ENCODE results near the gene FBXO17. TPM values are rescaled to one million over a fixed set of nuclear protein-coding genes. Genes with fewer than 3 reads are reported as not detected.
"Not testable (repeated sequence)": the region's sequence is repeated elsewhere in the genome, so short reads cannot be mapped to it uniquely, and the experiment has no call there.

FBXO17 gene
- total RNA-seq, 5 donors from 2014 or later (not counting 1 experiment from before 2014, with no cell fraction given): 0.18 to 0.46 (median 0.28) TPM; not detected in 2

GRCh38 chr19:38941979-38942378 is 33.6 kb downstream of the FBXO17 start:
- H3K36me3 ChIP-seq (ENCODE audit: control insufficient read depth in 2 of 2, extremely low read depth in 1 of 2, insufficient read depth in 1 of 2, low read length in 1 of 2): no peaks in the 10 kb centered on the region
- Mint-ChIP-seq H3K4me1 (peaks cover 5 to 13% (median 8%) of the 10 kb centered on the region in 3 donors), H3K27ac (no peak overlapping the region), H3K4me3 (no peak overlapping the region), H3K9me3 (no peaks in the 10 kb centered on the region), H3K36me3 (no peaks in the 10 kb centered on the region), H3K27me3 (peaks cover 3 to 12% of the 10 kb centered on the region in 2 donors)
- H3K9me3 ChIP-seq: no peaks in the 10 kb centered on the region
- H3K27me3 ChIP-seq (replicated peaks in 1 of 2; ENCODE audit: control insufficient read depth in 2 of 2, extremely low read depth in 1 of 2, insufficient read depth in 2 of 2, low read length in 1 of 2): peaks cover 0 to 22% of the 10 kb centered on the region in 2 experiments
- WGBS (ENCODE audit: insufficient coverage): no CpG with 5 or more reads among the region's 2 CpGs
- no peaks in the 10 kb centered on the region for H3K4me1 ChIP-seq (ENCODE audit: control insufficient read depth in 1 of 2, extremely low read depth in 1 of 2, insufficient read depth in 2 of 2, low read length in 2 of 2)
- CTCF ChIA-PET: interaction anchor here in 1 of 2 donors (0.6 to 0.7 kb wide), 2 partner anchors 55 to 209 kb away, joined by 3 to 5 read pairs; no protein-coding TSS in a partner anchor
- POLR2A ChIA-PET: no interaction called here
- ATAC-seq (replicated peaks in 1 of 4) (no peak), DNase-seq (no peak)
- no peak overlapping the region for H3K4me3 ChIP-seq (ENCODE audit: control insufficient read depth in 1 of 2, extremely low read depth in 1 of 2, low read length in 1 of 2)
- H3K27ac ChIP-seq (ENCODE audit: low read length): no peak overlapping the region

- 33% methylated on average over 1 of the region's 5 CpGs for WGBS (ENCODE audit: insufficient coverage)
Measured at GRCh38 chr19:38941466-38941865, 34.1 kb downstream of the FBXO17 start.

GRCh38 chr19:38939957-38940356 is 35.6 kb downstream of the FBXO17 start:
- Histone ChIP-seq H3K4me3 (ENCODE audit: control insufficient read depth in 1 of 2, extremely low read depth in 1 of 2, low read length in 1 of 2) (no peak overlapping the region), H3K9me3 (no peaks in the 10 kb centered on the region), H3K4me1 (ENCODE audit: control insufficient read depth in 1 of 2, extremely low read depth in 1 of 2, insufficient read depth in 2 of 2, low read length in 2 of 2) (no peaks in the 10 kb centered on the region), H3K27ac (ENCODE audit: low read length) (no peak overlapping the region), H3K27me3 (replicated peaks in 1 of 2; ENCODE audit: control insufficient read depth in 2 of 2, extremely low read depth in 1 of 2, insufficient read depth in 2 of 2, low read length in 1 of 2) (peaks cover 0 to 12% of the 10 kb centered on the region in 2 experiments), H3K36me3 (ENCODE audit: control insufficient read depth in 2 of 2, extremely low read depth in 1 of 2, insufficient read depth in 1 of 2, low read length in 1 of 2) (no peaks in the 10 kb centered on the region)
- Mint-ChIP-seq H3K4me1 (peaks cover 5 to 13% (median 8%) of the 10 kb centered on the region in 3 donors), H3K36me3 (peaks cover 10% of the 10 kb centered on the region), H3K9me3 (peaks cover 0 to 4% (median under 1%) of the 10 kb centered on the region in 3 donors), H3K27me3 (peaks cover 3 to 12% of the 10 kb centered on the region in 2 donors), H3K4me3 (no peak overlapping the region), H3K27ac (no peak overlapping the region)
- DNase-seq (no peak), ATAC-seq (replicated peaks in 1 of 4) (no peak)
- POLR2A ChIA-PET: interaction anchor here in 1 of 2 donors (0.6 kb wide), 1 partner anchor 1994 kb away, joined by 3 read pairs; no protein-coding TSS in a partner anchor
- 49% methylated on average over 5 of the region's 5 CpGs for WGBS (ENCODE audit: insufficient coverage)
- CTCF ChIA-PET: interaction anchor here in 1 of 2 donors (0.6 to 3.2 kb wide), 2 partner anchors 9 to 338 kb away, joined by 3 to 11 read pairs; partner anchors contain the start of genes MRPS12 and SARS2

More at GRCh38 chr19:38941466-38941865, 34.1 kb downstream of the FBXO17 start:
- CTCF ChIA-PET: interaction anchor here (0.6 to 3.2 kb wide), 3 partner anchors 11 to 208 kb away, joined by 3 to 11 read pairs (median 3); partner anchors contain the start of genes MRPS12 (in 1 of the 2) and SARS2 (in 1 of the 2)
- Mint-ChIP-seq H3K27me3 (peaks cover 3 to 12% of the 10 kb centered on the region in 2 donors), H3K4me1 (peaks cover 5 to 13% (median 8%) of the 10 kb centered on the region in 3 donors)
- H3K4me3 Mint-ChIP-seq; H3K27ac ChIP-seq (ENCODE audit: low read length); H3K27ac Mint-ChIP-seq; H3K4me1 ChIP-seq (ENCODE audit: control insufficient read depth in 1 of 2, extremely low read depth in 1 of 2, insufficient read depth in 2 of 2, low read length in 2 of 2); H3K9me3 Mint-ChIP-seq; H3K9me3 ChIP-seq; H3K36me3 ChIP-seq (ENCODE audit: control insufficient read depth in 2 of 2, extremely low read depth in 1 of 2, insufficient read depth in 1 of 2, low read length in 1 of 2); ATAC-seq (replicated peaks in 1 of 4); DNase-seq; H3K4me3 ChIP-seq (ENCODE audit: control insufficient read depth in 1 of 2, extremely low read depth in 1 of 2, low read length in 1 of 2); H3K36me3 Mint-ChIP-seq; POLR2A ChIA-PET: not testable (repeated sequence)
- H3K27me3 ChIP-seq (replicated peaks in 1 of 2; ENCODE audit: control insufficient read depth in 2 of 2, extremely low read depth in 1 of 2, insufficient read depth in 2 of 2, low read length in 1 of 2): peaks cover 0 to 19% of the 10 kb centered on the region in 2 experiments

- POLR2A ChIA-PET: no interaction called here
- Histone ChIP-seq H3K27me3 (replicated peaks in 1 of 2; ENCODE audit: control insufficient read depth in 2 of 2, extremely low read depth in 1 of 2, insufficient read depth in 2 of 2, low read length in 1 of 2) (no peaks in the 10 kb centered on the region), H3K4me3 (ENCODE audit: control insufficient read depth in 1 of 2, extremely low read depth in 1 of 2, low read length in 1 of 2) (no peak overlapping the region), H3K9me3 (no peaks in the 10 kb centered on the region), H3K27ac (ENCODE audit: low read length) (no peak overlapping the region), H3K36me3 (ENCODE audit: control insufficient read depth in 2 of 2, extremely low read depth in 1 of 2, insufficient read depth in 1 of 2, low read length in 1 of 2) (peaks cover 15 to 20% of the 10 kb centered on the region in 2 donors), H3K4me1 (ENCODE audit: control insufficient read depth in 1 of 2, extremely low read depth in 1 of 2, insufficient read depth in 2 of 2, low read length in 2 of 2) (peaks cover 10 to 42% of the 10 kb centered on the region in 2 experiments)
- ATAC-seq (replicated peaks in 1 of 4) (no peak), DNase-seq (no peak)
- CTCF ChIA-PET: interaction anchor here (0.5 to 1.1 kb wide), 3 partner anchors 389 to 936 kb away, joined by 3 to 5 read pairs (median 4); partner anchors contain the start of gene FAM98C (in 1 of the 2)
- H3K9me3 Mint-ChIP-seq: peaks cover 0 to 5% (median 4%) of the 10 kb centered on the region in 3 donors
- no peak overlapping the region for H3K27ac Mint-ChIP-seq
- WGBS (ENCODE audit: insufficient coverage): 77% methylated on average over 3 of the region's 4 CpGs
- H3K27me3 Mint-ChIP-seq: no peaks in the 10 kb centered on the region
- H3K4me3 Mint-ChIP-seq: no peak overlapping the region
- H3K4me1 Mint-ChIP-seq: peaks cover 30 to 39% (median 36%) of the 10 kb centered on the region in 3 donors
- H3K36me3 Mint-ChIP-seq: peaks cover 20% of the 10 kb centered on the region
Measured at GRCh38 chr19:38933544-38933943, 42.0 kb downstream of the FBXO17 start.

- Histone ChIP-seq H3K9me3 (no peaks in the 10 kb centered on the region), H3K4me1 (ENCODE audit: control insufficient read depth in 1 of 2, extremely low read depth in 1 of 2, insufficient read depth in 2 of 2, low read length in 2 of 2) (peaks cover 10 to 50% of the 10 kb centered on the region in 2 experiments), H3K4me3 (ENCODE audit: control insufficient read depth in 1 of 2, extremely low read depth in 1 of 2, low read length in 1 of 2) (no peak overlapping the region), H3K27me3 (replicated peaks in 1 of 2; ENCODE audit: control insufficient read depth in 2 of 2, extremely low read depth in 1 of 2, insufficient read depth in 2 of 2, low read length in 1 of 2) (no peaks in the 10 kb centered on the region), H3K36me3 (ENCODE audit: control insufficient read depth in 2 of 2, extremely low read depth in 1 of 2, insufficient read depth in 1 of 2, low read length in 1 of 2) (peaks cover 15 to 20% of the 10 kb centered on the region in 2 donors), H3K27ac (ENCODE audit: low read length) (no peak overlapping the region)
- ChIA-PET CTCF (no interaction called here), POLR2A (interaction anchor here in 1 of 2 donors (0.6 kb wide), 1 partner anchor 262 kb away, joined by 4 read pairs; no protein-coding TSS in a partner anchor)
- Mint-ChIP-seq H3K4me3 (peak overlapping the region; percentile 41 to 59 (median 42)), H3K27me3 (no peaks in the 10 kb centered on the region), H3K36me3 (peaks cover 24% of the 10 kb centered on the region), H3K27ac (peak overlapping the region in 1 of 2 donors; percentile 4), H3K9me3 (peaks cover 0 to 5% (median 4%) of the 10 kb centered on the region in 3 donors), H3K4me1 (peaks cover 34 to 49% (median 39%) of the 10 kb centered on the region in 3 donors)
- DNase-seq (peak in 16 of 35 experiments; percentile 6 to 67 (median 24)), ATAC-seq (replicated peaks in 1 of 4) (no peak)
- WGBS (ENCODE audit: insufficient coverage): 97% methylated on average over 27 of the region's 29 CpGs
Measured at GRCh38 chr19:38932425-38933179, 42.9 kb downstream of the FBXO17 start.

- peak overlapping the region; percentile 86 to 89 for H3K4me3 ChIP-seq (ENCODE audit: control insufficient read depth in 1 of 2, extremely low read depth in 1 of 2, low read length in 1 of 2)
- H3K4me1 Mint-ChIP-seq: peaks cover 34 to 50% (median 39%) of the 10 kb centered on the region in 3 donors
- 0% methylated on average over 2 of the region's 8 CpGs for WGBS (ENCODE audit: insufficient coverage)
Measured at GRCh38 chr19:38931521-38931793, 44.1 kb downstream of the FBXO17 start.

More at GRCh38 chr19:38931521-38931793, 44.1 kb downstream of the FBXO17 start:
- Mint-ChIP-seq H3K9me3 (peaks cover 0 to 5% (median 4%) of the 10 kb centered on the region in 3 donors), H3K4me3 (peak overlapping the region; percentile 97 to 99 (median 97)), H3K27me3 (no peaks in the 10 kb centered on the region), H3K27ac (peak overlapping the region; percentile 96 to 99), H3K36me3 (peaks cover 26% of the 10 kb centered on the region)
- CTCF ChIA-PET: interaction anchor here in 1 of 2 donors (0.8 to 1.8 kb wide), 2 partner anchors 44 to 416 kb away, joined by 3 to 5 read pairs; no protein-coding TSS in a partner anchor
- peak overlapping the region; percentile 86 for H3K27ac ChIP-seq (ENCODE audit: low read length)
- no peaks in the 10 kb centered on the region for H3K9me3 ChIP-seq
- no peaks in the 10 kb centered on the region for H3K27me3 ChIP-seq (replicated peaks in 1 of 2; ENCODE audit: control insufficient read depth in 2 of 2, extremely low read depth in 1 of 2, insufficient read depth in 2 of 2, low read length in 1 of 2)
- ATAC-seq (replicated peaks in 1 of 4) (no peak), DNase-seq (no peak)
- peaks cover 10 to 62% of the 10 kb centered on the region in 2 experiments for H3K4me1 ChIP-seq (ENCODE audit: control insufficient read depth in 1 of 2, extremely low read depth in 1 of 2, insufficient read depth in 2 of 2, low read length in 2 of 2)
- peaks cover 15 to 20% of the 10 kb centered on the region in 2 donors for H3K36me3 ChIP-seq (ENCODE audit: control insufficient read depth in 2 of 2, extremely low read depth in 1 of 2, insufficient read depth in 1 of 2, low read length in 1 of 2)
- POLR2A ChIA-PET: no interaction called here

Data from T-cell (primary cell).